HepG2 (cell line): ENCODE data around the gene COL18A1. TPM values are rescaled to one million over a fixed set of nuclear protein-coding genes. Genes with fewer than 3 reads are reported as not detected.
A peak's percentile ranks its signal among the peaks of the same experiment; 100 is the strongest.

Source experiments
- CEBPB ChIP-seq: IDR thresholded peaks from 2 replicates; pipeline ENCODE4 v1.6.1; 2011; ENCODE audit warnings: low read depth, low read length, improper control_type of control experiment, borderline replicate concordance
- CREB1 ChIP-seq, 2 experiments: fragments of 450-650 bp in 1 of 2; IDR thresholded peaks; 2 replicates each; pipeline ENCODE4 v1.6.1; 2016 to 2017; ENCODE audit warnings: control low read depth in 1 of 2, mild to moderate bottlenecking in 1 of 2, missing compliant biosample characterization in 1 of 2, missing genetic modification characterization in 1 of 2
- GTF3A ChIP-seq: sonication (generic); formaldehyde crosslinking; conservative IDR thresholded peaks from 2 replicates; pipeline ENCODE4 v1.4.0; 2020; ENCODE audit warnings: mild to moderate bottlenecking, missing genetic modification reagents
- HNF4A ChIP-seq: sonication (generic); formaldehyde crosslinking; IDR thresholded peaks from 2 replicates; pipeline ENCODE4 v1.4.0; 2020; ENCODE audit warnings: missing genetic modification reagents
- MAX ChIP-seq: IDR thresholded peaks from 2 replicates; pipeline ENCODE4 v1.6.1; 2012; ENCODE audit warnings: inconsistent platforms
- MAZ ChIP-seq, 2 experiments: sonication (generic) in 1 of 2; formaldehyde crosslinking in 1 of 2; IDR thresholded peaks; 2 replicates each; pipeline versions ENCODE4 v1.5.0 to v1.6.1; 2012 to 2020; ENCODE audit warnings: low read depth in 2 of 2, mild to moderate bottlenecking in 2 of 2, borderline replicate concordance in 1 of 2, improper control_type of control experiment in 1 of 2, low read length in 1 of 2, missing genetic modification reagents in 1 of 2, moderate library complexity in 1 of 2
- MXD4 ChIP-seq: IDR thresholded peaks from 2 replicates; pipeline ENCODE4 v1.6.1; 2016; ENCODE audit warnings: mild to moderate bottlenecking, missing biosample characterization, missing genetic modification reagents
- TCF12 ChIP-seq, 2 experiments: fragments of 450-650 bp in 1 of 2; sonication (generic) in 1 of 2; formaldehyde crosslinking in 1 of 2; IDR thresholded peaks; 2 replicates each; pipeline versions ENCODE4 v1.6.1 to v1.8.0; 2017 to 2022; ENCODE audit warnings: antibody characterized with exemption in 1 of 2, mild to moderate bottlenecking in 1 of 2, missing genetic modification reagents in 1 of 2, moderate library complexity in 1 of 2
- TIGD3 ChIP-seq: sonication (generic); formaldehyde crosslinking; IDR thresholded peaks from 2 replicates; pipeline ENCODE4 v1.5.1; 2020; ENCODE audit warnings: mild to moderate bottlenecking, missing genetic modification reagents, borderline replicate concordance
- UBTF ChIP-seq: sonication (generic); formaldehyde crosslinking; IDR thresholded peaks from 2 replicates; pipeline ENCODE4 v1.4.0; 2020; ENCODE audit warnings: mild to moderate bottlenecking, missing genetic modification reagents
- YEATS2 ChIP-seq: sonication (generic); formaldehyde crosslinking; IDR thresholded peaks from 2 replicates; pipeline ENCODE4 v1.4.0; 2020; ENCODE audit warnings: missing genetic modification reagents, borderline replicate concordance
- ZBTB34 ChIP-seq: sonication (generic); formaldehyde crosslinking; IDR thresholded peaks from 2 replicates; pipeline ENCODE4 v1.8.0; 2022; ENCODE audit warnings: mild to moderate bottlenecking, missing genetic modification reagents
- ZFP82 ChIP-seq: sonication (generic); formaldehyde crosslinking; IDR thresholded peaks from 2 replicates; pipeline ENCODE4 v1.5.1; 2020; ENCODE audit warnings: mild to moderate bottlenecking, missing genetic modification reagents, borderline replicate concordance
- ZMAT5 ChIP-seq: sonication (generic); formaldehyde crosslinking; IDR thresholded peaks from 2 replicates; pipeline ENCODE4 v1.5.0; 2020; ENCODE audit warnings: mild to moderate bottlenecking, low read depth, missing genetic modification reagents, borderline replicate concordance
- ZNF224 ChIP-seq: sonication (generic); formaldehyde crosslinking; IDR thresholded peaks from 2 replicates; pipeline ENCODE4 v1.5.0; 2020; ENCODE audit warnings: mild to moderate bottlenecking, missing genetic modification reagents
- ZNF546 ChIP-seq: sonication (generic); formaldehyde crosslinking; conservative IDR thresholded peaks from 2 replicates; pipeline ENCODE4 v1.8.1; 2023; ENCODE audit warnings: mild to moderate bottlenecking, missing genetic modification reagents
- ZNF710 ChIP-seq: sonication (generic); formaldehyde crosslinking; IDR thresholded peaks from 2 replicates; pipeline ENCODE4 v1.5.0; 2020; ENCODE audit warnings: mild to moderate bottlenecking, missing genetic modification reagents, borderline replicate concordance
- ZNF737 ChIP-seq: sonication (generic); formaldehyde crosslinking; IDR thresholded peaks from 2 replicates; pipeline ENCODE4 v1.5.0; 2020; ENCODE audit warnings: missing genetic modification reagents, mild to moderate bottlenecking, borderline replicate concordance
- ZNF891 ChIP-seq: sonication (generic); formaldehyde crosslinking; IDR thresholded peaks from 2 replicates; pipeline ENCODE4 v1.5.0; 2020; ENCODE audit warnings: mild to moderate bottlenecking, missing genetic modification reagents
- polyA plus RNA-seq, 8 experiments: library from polyadenylated mRNA; depleted of rRNA in 3 of 8; stranded (reverse) in 7 of 8; unstranded in 1 of 8; fragments of >200 nt; fragmentation: Illumina TruSeq in 4 of 8; extraction: Trizol in 4 of 8; gene quantifications; 2 replicates each; pipeline versions ENCODE4 v1.2.1 to v1.2.3, GENCODE V29; 2011 to 2016; ENCODE audit warnings: low read depth in 4 of 8, missing spikeins in 1 of 8, mixed read lengths in 1 of 8; ENCODE audit not compliant: insufficient read depth in 1 of 8
- total RNA-seq, 5 experiments: library from RNA; depleted of rRNA; stranded (reverse); fragments of >200 nt; fragmentation: Illumina TruSeq; extraction: Trizol; gene quantifications; 2 replicates each; pipeline ENCODE4 v1.2.3, GENCODE V29; 2016; ENCODE audit warnings: low read depth in 1 of 5

COL18A1 gene
- total and polyA plus RNA-seq, 2 of the 13 experiments (the other 11 are each of a cell fraction or from before 2014, with no cell fraction given) = 79.0 to 102 TPM

GRCh38 chr21:45552696-45553391 lies 147.9 kb downstream of the COL18A1 start (continued):
- 0 out of 2 replicates have a peak, but pooled peaks have one; percentile 45 for TF ChIP-seq ZNF710
- no peak for TF ChIP-seq MAZ (IDR thresholded peaks at IDR 0.05; ENCODE audit: borderline replicate concordance, low read depth, low read length)
- TF ChIP-seq MAZ (CRISPR knock-in tag; IDR thresholded peaks at IDR 0.05; ENCODE audit: low read depth) = 0 out of 2 replicates have a peak, but pooled peaks have one; percentile 5
- no peak for TF ChIP-seq CREB1 (IDR thresholded peaks at IDR 0.05)
- TF ChIP-seq CREB1 (CRISPR knock-in tag; IDR thresholded peaks at IDR 0.05) = no peak
- no peak for TF ChIP-seq GTF3A
- TF ChIP-seq ZBTB34 = 0 out of 2 replicates have a peak, but pooled peaks have one; percentile 24
- peak; percentile 55 for TF ChIP-seq UBTF (CRISPR knock-in tag)
- no peak for TF ChIP-seq ZMAT5 (CRISPR knock-in tag)
- TF ChIP-seq MAX = no peak
- no peak for TF ChIP-seq YEATS2
- peak; percentile 91 for TF ChIP-seq HNF4A (CRISPR knock-in tag)
- TF ChIP-seq ZFP82 (CRISPR knock-in tag) = no peak
- TF ChIP-seq TIGD3 (CRISPR knock-in tag) = no peak
- no peak for TF ChIP-seq ZNF546 (CRISPR knock-in tag)
- no peak for TF ChIP-seq ZNF224 (CRISPR knock-in tag)
- no peak for TF ChIP-seq CEBPB
- no peak for TF ChIP-seq ZNF737
- TF ChIP-seq ZNF891 (CRISPR knock-in tag) = peak; percentile 42; the same call in 1 of the 2 replicates
- TF ChIP-seq MXD4 (CRISPR knock-in tag) = no peak
- no peak for TF ChIP-seq TCF12 (IDR thresholded peaks at IDR 0.05)
- no peak for TF ChIP-seq TCF12 (CRISPR knock-in tag; IDR thresholded peaks at IDR 0.05)
